Spleen (tissue), 11 donors: Measurements from ENCODE around the gene RNASET2. TPM values are rescaled to one million over a fixed set of nuclear protein-coding genes. Genes with fewer than 3 reads are reported as not detected.
A peak's percentile ranks its signal among the peaks of the same experiment; 100 is the strongest.

ENCODE experiments used
- DNase-seq: peaks from one replicate; pipeline ENCODE4 v3.0.0-alpha.2; 2020
- H3K27ac ChIP-seq, 8 donors: fragments of 200-600 bp; sonication (generic) in 7 of 8; 1 replicate in 4 of 8; 2 replicates in 4 of 8; pipeline versions ENCODE4 v1.5.0 to v1.8.0; 2016 to 2021; ENCODE audit warnings: inconsistent platforms in 4 of 8, mild to moderate bottlenecking in 4 of 8, moderate library complexity in 1 of 8
- H3K27me3 ChIP-seq, 7 donors: fragments of 200-600 bp; sonication (generic) in 6 of 7; replicated peaks in 1 of 7; 1 replicate in 4 of 7; 2 replicates in 3 of 7; pipeline versions ENCODE4 v1.5.0 to v1.8.0; 2016 to 2021; ENCODE audit warnings: inconsistent platforms in 3 of 7, mild to moderate bottlenecking in 1 of 7
- H3K36me3 ChIP-seq, 6 donors: fragments of 200-600 bp; sonication (generic) in 5 of 6; 1 replicate in 4 of 6; 2 replicates in 2 of 6; pipeline versions ENCODE4 v1.5.0 to v1.8.0; 2016 to 2021; ENCODE audit warnings: inconsistent platforms in 2 of 6
- H3K4me1 ChIP-seq, 6 donors: fragments of 200-600 bp; sonication (generic) in 5 of 6; 1 replicate in 3 of 6; 2 replicates in 3 of 6; pipeline versions ENCODE4 v1.5.0 to v1.8.0; 2016 to 2021; ENCODE audit warnings: inconsistent platforms in 3 of 6
- H3K4me3 ChIP-seq, 8 donors: fragments of 200-600 bp; sonication (generic) in 7 of 8; 1 replicate in 4 of 8; 2 replicates in 4 of 8; pipeline versions ENCODE4 v1.5.0 to v1.8.0; 2016 to 2021; ENCODE audit warnings: inconsistent platforms in 4 of 8, mild to moderate bottlenecking in 4 of 8, moderate library complexity in 2 of 8
- H3K9me3 ChIP-seq, 8 donors: fragments of 200-600 bp; sonication (generic) in 7 of 8; 1 replicate in 4 of 8; 2 replicates in 4 of 8; pipeline versions ENCODE4 v1.5.0 to v1.8.0; 2016 to 2021; ENCODE audit warnings: inconsistent platforms in 4 of 8
- CTCF ChIP-seq, 11 experiments: fragments of 200-600 bp in 7 of 11; fragments of 450-650 bp in 4 of 11; sonication (generic) in 4 of 11; IDR thresholded peaks in 8 of 11; conservative IDR thresholded peaks in 3 of 11; 1 replicate in 7 of 11; 2 replicates in 4 of 11; pipeline versions ENCODE4 v1.4.0 to v1.8.0; 2016 to 2021; ENCODE audit warnings: antibody characterized with exemption in 11 of 11, inconsistent platforms in 4 of 11, mild to moderate bottlenecking in 1 of 11
- POLR2A ChIP-seq, 3 donors: fragments of 450-650 bp; IDR thresholded peaks; one replicate each; pipeline ENCODE4 v1.5.1; 2017; ENCODE audit warnings: antibody characterized with exemption in 3 of 3, mild to moderate bottlenecking in 1 of 3
- POLR2AphosphoS5 ChIP-seq, 3 donors: sonication (generic); formaldehyde crosslinking; IDR thresholded peaks; one replicate each; pipeline ENCODE4 v1.5.1; 2017; ENCODE audit warnings: antibody characterized with exemption in 3 of 3
- WGBS, 5 donors: extraction: QIAGEN DNeasy Blood & Tissue Kit in 3 of 5; methylation state at CpG; one replicate each; pipeline versions ENCODE4 v1.1.5 to v1.1.7; 2013 to 2018; 5-methylcytosine and 5-hydroxymethylcytosine counted together
- intact Hi-C: fragments of 100-400 bp; cut with DNase I; formaldehyde crosslinking; loops from one replicate; pipeline ENCODE4 v1.15.0; 2023; ENCODE audit warnings: low total_unique reads
- polyA plus RNA-seq, 3 donors: library from polyadenylated mRNA; stranded (reverse); fragments of 200-250 nt; gene quantifications; one replicate each; pipeline ENCODE4 v1.2.1, GENCODE V29; 2013
- total RNA-seq, 7 donors: library from RNA; depleted of rRNA in 3 of 7; stranded (reverse); fragments of >200 nt in 3 of 7; fragmentation: NEBNext Ultra II Directional in 4 of 7; extraction: Animal tissue kit (Norgen Biotek cat#: 25700) in 4 of 7; gene quantifications; one replicate each; pipeline versions ENCODE4 v1.1.0 to v1.2.1, GENCODE V29; 2016 to 2021
- donor health status: healthy with polysubstance abuse.
- donor health status: DM: no; HTN: no; CAD: no; lungs with moderate emphysema.
- donor health status: DM: no; HTN: no; CAD: no.
- donor health status: Bipolar disorder and iron deficiency.
- donor health status: healthy.
- donor health status: DM: no; HTN: no; CAD: no.
- donor health status: DM: yes; HTN: yes; CAD: no.

The RNASET2 gene
- total and polyA plus RNA-seq, 10 donors, result 242 to 676 (median 362) TPM

- TF ChIP-seq POLR2A (IDR thresholded peaks at IDR 0.05) (no peak), POLR2AphosphoS5 (IDR thresholded peaks at IDR 0.05) (no peak), CTCF (IDR thresholded peaks at IDR 0.05 in 8 of 11, conservative IDR thresholded peaks at IDR 0.05 in 3 of 11) (no peak)
- Histone ChIP-seq H3K36me3 (no peaks in the 10 kb centered on the region), H3K4me3 (peak overlapping the region in 1 of 8 donors; percentile 14), H3K4me1 (peaks cover 0 to 15% (median 3%) of the 10 kb centered on the region in 6 donors), H3K9me3 (no peaks in the 10 kb centered on the region), H3K27me3 (no peaks in the 10 kb centered on the region), H3K27ac (peak overlapping the region in 2 of 8 donors; percentile 54 to 76)
- DNase-seq, result no peak
- intact Hi-C loops, result no loop called here
Observed at GRCh38 chr6:166970091-166970490, 13.7 kb upstream of the RNASET2 start.

DNA sequence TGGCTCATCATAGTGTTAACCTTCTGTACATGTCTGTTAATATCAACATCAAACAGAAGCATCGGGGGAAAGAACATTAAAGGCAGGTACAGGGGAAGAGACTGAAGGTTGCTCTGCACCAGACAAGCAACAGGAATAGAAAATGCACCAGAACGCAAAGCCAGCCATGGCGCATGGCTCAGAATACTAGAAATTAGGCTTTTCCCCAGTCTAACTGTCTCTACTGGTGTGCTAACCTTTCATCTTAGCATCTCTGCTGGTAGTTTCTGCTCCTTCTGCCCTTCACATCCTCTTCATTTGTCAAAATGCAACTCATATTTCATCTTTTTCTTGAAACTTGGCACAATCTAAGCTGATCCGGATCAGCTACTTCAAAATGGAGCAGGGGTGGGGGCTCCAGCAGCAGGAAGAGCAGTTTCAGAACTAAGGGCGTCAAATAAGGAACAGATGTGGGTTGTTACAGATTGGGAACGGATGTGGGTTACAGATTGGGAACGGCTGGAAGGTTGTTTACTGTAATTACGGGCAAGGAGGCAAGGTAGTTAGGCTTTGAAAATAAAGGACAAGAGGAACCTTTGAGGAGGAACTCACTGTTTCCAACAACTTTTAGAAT, 13.1 kb upstream of the RNASET2 start:
- Histone ChIP-seq H3K4me1 (peaks cover 0 to 15% (median 3%) of the 10 kb centered on the region in 6 donors), H3K27ac (peak overlapping the region in 5 of 8 donors; percentile 16 to 76 (median 36)), H3K36me3 (no peaks in the 10 kb centered on the region), H3K4me3 (peak overlapping the region in 1 of 8 donors; percentile 14), H3K27me3 (no peaks in the 10 kb centered on the region), H3K9me3 (no peaks in the 10 kb centered on the region)
- intact Hi-C loops, result no loop called here
- WGBS, 5 donors, result 37 to 64% (median 49%) methylated on average over 8 of the region's 8 CpGs
- TF ChIP-seq POLR2AphosphoS5 (IDR thresholded peaks at IDR 0.05) (no peak), CTCF (IDR thresholded peaks at IDR 0.05 in 8 of 11, conservative IDR thresholded peaks at IDR 0.05 in 3 of 11) (no peak), POLR2A (IDR thresholded peaks at IDR 0.05) (no peak)
- DNase-seq, result no peak

DNA sequence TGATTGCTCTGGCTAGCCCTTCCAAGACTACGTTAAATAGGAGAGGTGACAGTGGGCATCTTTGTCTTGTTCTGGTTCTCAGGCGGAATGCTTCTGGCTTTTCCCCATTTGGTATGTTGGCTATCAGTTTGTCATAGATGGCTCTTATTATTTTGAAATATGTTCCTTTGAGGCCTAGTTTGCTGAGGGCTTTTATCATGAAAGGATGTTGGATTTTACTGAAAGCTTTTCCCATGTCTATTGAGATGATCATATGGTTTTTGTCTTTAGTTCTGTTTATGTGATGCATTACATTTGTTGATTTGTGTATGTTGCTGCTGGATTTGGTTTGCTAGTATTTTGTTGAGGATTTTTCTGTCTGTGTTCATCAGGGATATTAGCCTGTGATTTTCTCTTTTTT, 9.9 kb upstream of the RNASET2 start:
- no peak for TF ChIP-seq CTCF (IDR thresholded peaks at IDR 0.05 in 8 of 11, conservative IDR thresholded peaks at IDR 0.05 in 3 of 11)
- TF ChIP-seq POLR2A (IDR thresholded peaks at IDR 0.05), result no peak
- TF ChIP-seq POLR2AphosphoS5 (IDR thresholded peaks at IDR 0.05), result no peak
- Histone ChIP-seq H3K27ac (no peak overlapping the region), H3K9me3 (peaks cover 0 to 6% (median 0%) of the 10 kb centered on the region in 8 donors), H3K4me1 (peaks cover 0 to 15% (median 3%) of the 10 kb centered on the region in 6 donors), H3K27me3 (no peaks in the 10 kb centered on the region), H3K36me3 (no peaks in the 10 kb centered on the region), H3K4me3 (no peak overlapping the region)
- DNase-seq, result no peak
- WGBS, 5 donors, result 97 to 99% (median 98%) methylated on average over 2 of the region's 2 CpGs
- intact Hi-C loops, result no loop called here

GRCh38 chr6:166960609-166960978, 4.2 kb upstream of the RNASET2 start:
- Histone ChIP-seq H3K9me3 (peaks cover 0 to 6% (median 0%) of the 10 kb centered on the region in 8 donors), H3K4me1 (peaks cover 16 to 46% (median 41%) of the 10 kb centered on the region in 6 donors), H3K27ac (peak overlapping the region in 4 of 8 donors; percentile 17 to 100 (median 66)), H3K4me3 (no peak overlapping the region), H3K36me3 (no peaks in the 10 kb centered on the region), H3K27me3 (no peaks in the 10 kb centered on the region)
- 90 to 99% (median 94%) methylated on average over 3 of the region's 3 CpGs for WGBS, 5 donors
- intact Hi-C loops, result no loop called here
- no peak for DNase-seq
- no peak for TF ChIP-seq POLR2AphosphoS5 (IDR thresholded peaks at IDR 0.05)
- no peak for TF ChIP-seq POLR2A (IDR thresholded peaks at IDR 0.05)
- no peak for TF ChIP-seq CTCF (IDR thresholded peaks at IDR 0.05 in 8 of 11, conservative IDR thresholded peaks at IDR 0.05 in 3 of 11)
